ENCODE results near the gene RTP3.
A peak's percentile ranks its signal among the peaks of the same experiment; 100 is the strongest.

GRCh38 chr3:46462511-46462910, 35.3 kb upstream of the RTP3 start:
- peak in 1 of 11 experiments; percentile 11 for TF ChIP-seq CTCF (IDR thresholded peaks at IDR 0.05 in 8 of 11, conservative IDR thresholded peaks at IDR 0.05 in 3 of 11)
- TF ChIP-seq POLR2AphosphoS5 (IDR thresholded peaks at IDR 0.05) = no peak
- no peak for TF ChIP-seq POLR2A (IDR thresholded peaks at IDR 0.05)

All from spleen (tissue), 7 donors.